Osteoblast (primary cell): ENCODE measurements around the gene TENT5A. TPM values are rescaled to one million over a fixed set of nuclear protein-coding genes. Genes with fewer than 3 reads are reported as not detected.

Source experiments
- DNase-seq: peaks from one replicate; pipeline ENCODE4 v3.0.0; 2011; ENCODE audit warnings: low spot score, mixed read lengths; ENCODE audit not compliant: insufficient read length; ENCODE audit errors: missing footprints
- H2AFZ ChIP-seq: 2 replicates; pipeline ENCODE4 v1.6.0; 2011; ENCODE audit warnings: mild to moderate bottlenecking, low read length
- H3K27ac ChIP-seq: 2 replicates; pipeline ENCODE4 v1.5.1; 2011; ENCODE audit warnings: mild to moderate bottlenecking, low read depth, low read length, moderate library complexity
- H3K27me3 ChIP-seq: 2 replicates; pipeline ENCODE4 v1.6.0; 2012; ENCODE audit warnings: mild to moderate bottlenecking, control low read depth, inconsistent platforms, low read length, moderate library complexity; ENCODE audit not compliant: insufficient read depth
- H3K36me3 ChIP-seq: 2 replicates; pipeline ENCODE4 v1.5.1; 2011; ENCODE audit warnings: mild to moderate bottlenecking, low read length, control low read depth, moderate library complexity; ENCODE audit not compliant: insufficient read depth
- H3K4me1 ChIP-seq: 2 replicates; pipeline ENCODE4 v1.5.1; 2011; ENCODE audit warnings: mild to moderate bottlenecking, low read length, control low read depth, moderate library complexity; ENCODE audit not compliant: insufficient read depth
- H3K4me2 ChIP-seq: 2 replicates; pipeline ENCODE4 v1.6.0; 2011; ENCODE audit warnings: mild to moderate bottlenecking, low read length; ENCODE audit not compliant: insufficient read depth
- H3K4me3 ChIP-seq: fragments of 200-600 bp; sonication (generic); 3 replicates; pipeline ENCODE4 v1.5.1; 2012; ENCODE audit warnings: mild to moderate bottlenecking, low read length, inconsistent platforms; ENCODE audit not compliant: insufficient read depth
- H3K79me2 ChIP-seq: 2 replicates; pipeline ENCODE4 v1.6.0; 2012; ENCODE audit warnings: mild to moderate bottlenecking, low read length, control low read depth, inconsistent platforms; ENCODE audit not compliant: insufficient read depth
- H3K9me3 ChIP-seq: 2 replicates; pipeline ENCODE4 v1.5.1; 2011; ENCODE audit warnings: low read depth, low read length, control low read depth
- H4K20me1 ChIP-seq: 2 replicates; pipeline ENCODE4 v1.6.0; 2012; ENCODE audit warnings: mild to moderate bottlenecking, low read length, control low read depth; ENCODE audit not compliant: insufficient read depth
- CTCF ChIP-seq: IDR thresholded peaks from 2 replicates; pipeline ENCODE4 v1.5.1; 2011; ENCODE audit warnings: mild to moderate bottlenecking, low read depth, low read length, moderate library complexity; ENCODE audit errors: extremely low read depth
- total RNA-seq: library from RNA; depleted of rRNA; stranded (reverse); fragments of >200 nt; gene quantifications from 2 replicates; pipeline ENCODE4 v1.2.3, GENCODE V29; 2012

The TENT5A gene
- total RNA-seq, 1 donor, result 82.9 TPM

DNA sequence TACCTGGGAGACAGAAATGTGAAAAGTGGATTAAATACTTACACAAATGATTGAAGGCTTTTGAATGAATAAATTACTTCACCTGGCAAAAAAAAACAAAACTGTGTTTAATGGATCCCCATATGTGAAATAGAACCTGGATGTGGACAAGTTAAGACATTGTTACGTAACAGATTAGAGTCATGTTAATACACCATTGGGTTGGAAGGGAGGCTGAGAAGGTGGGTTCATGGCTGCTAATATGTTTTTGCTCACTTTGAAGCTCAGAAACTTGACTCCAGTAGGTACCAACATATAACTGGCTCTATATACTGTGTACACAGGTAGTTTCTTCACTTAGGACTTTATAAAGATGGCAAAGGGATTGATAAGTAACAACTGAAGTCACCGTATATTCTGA, 21.4 kb upstream of the TENT5A start:
- H3K36me3 ChIP-seq, result no peaks in the 10 kb centered on the region
- TF ChIP-seq CTCF, result no peak
- no peak overlapping the region for H2AFZ ChIP-seq
- no peak for DNase-seq
- no peak overlapping the region for H3K4me3 ChIP-seq
- H3K4me2 ChIP-seq, result no peak overlapping the region
- H3K27ac ChIP-seq, result no peak overlapping the region
- no peaks in the 10 kb centered on the region for H4K20me1 ChIP-seq
- H3K79me2 ChIP-seq, result no peaks in the 10 kb centered on the region
- no peaks in the 10 kb centered on the region for H3K9me3 ChIP-seq
- H3K27me3 ChIP-seq, result no peaks in the 10 kb centered on the region
- H3K4me1 ChIP-seq, result peaks cover 18% of the 10 kb centered on the region

GRCh38 chr6:81772741-81773140, 20.3 kb upstream of the TENT5A start:
- no peaks in the 10 kb centered on the region for H3K9me3 ChIP-seq
- no peaks in the 10 kb centered on the region for H3K79me2 ChIP-seq
- no peak overlapping the region for H3K4me3 ChIP-seq
- no peak overlapping the region for H2AFZ ChIP-seq
- no peak overlapping the region for H3K27ac ChIP-seq
- H4K20me1 ChIP-seq, result no peaks in the 10 kb centered on the region
- peaks cover 29% of the 10 kb centered on the region for H3K4me1 ChIP-seq
- DNase-seq, result peak; percentile 84
- H3K4me2 ChIP-seq, result no peak overlapping the region
- no peak for TF ChIP-seq CTCF
- H3K27me3 ChIP-seq, result no peaks in the 10 kb centered on the region
- no peaks in the 10 kb centered on the region for H3K36me3 ChIP-seq

DNA sequence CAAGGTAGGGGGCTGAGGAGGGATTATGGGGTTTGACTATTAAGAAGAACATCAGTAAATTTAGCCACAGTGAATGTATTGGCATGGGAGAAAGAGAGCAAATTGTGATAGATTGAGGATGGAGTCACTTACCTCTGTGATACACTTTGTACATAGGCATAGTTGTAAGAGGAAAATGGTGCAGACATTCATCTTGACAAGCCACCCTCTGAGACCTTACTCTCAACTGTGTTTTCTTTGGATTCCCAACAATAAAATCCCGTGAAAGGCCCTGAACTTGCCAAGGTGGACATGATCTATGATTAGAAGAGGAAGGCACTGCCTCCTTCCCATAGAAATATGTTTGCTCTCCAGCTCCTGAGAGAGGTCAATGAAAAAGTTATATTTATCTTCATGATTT, 18.6 kb upstream of the TENT5A start:
- no peak for TF ChIP-seq CTCF
- Histone ChIP-seq H3K79me2 (no peaks in the 10 kb centered on the region), H3K36me3 (no peaks in the 10 kb centered on the region), H3K4me3 (no peak overlapping the region), H3K4me1 (peaks cover 44% of the 10 kb centered on the region), H3K27me3 (no peaks in the 10 kb centered on the region), H4K20me1 (no peaks in the 10 kb centered on the region), H2AFZ (no peak overlapping the region), H3K4me2 (no peak overlapping the region), H3K27ac (no peak overlapping the region), H3K9me3 (no peaks in the 10 kb centered on the region)
- DNase-seq, result no peak

GRCh38 chr6:81770381-81770780, 17.9 kb upstream of the TENT5A start:
- Histone ChIP-seq H4K20me1 (no peaks in the 10 kb centered on the region), H3K4me1 (peaks cover 48% of the 10 kb centered on the region), H3K27ac (no peak overlapping the region), H3K79me2 (no peaks in the 10 kb centered on the region), H3K36me3 (no peaks in the 10 kb centered on the region), H3K4me3 (no peak overlapping the region), H3K27me3 (no peaks in the 10 kb centered on the region), H3K9me3 (no peaks in the 10 kb centered on the region), H2AFZ (no peak overlapping the region), H3K4me2 (no peak overlapping the region)
- no peak for DNase-seq
- no peak for TF ChIP-seq CTCF
